Activated CD4-positive, alpha-beta memory T cell treated with anti-CD3 and anti-CD28 coated beads, Interleukin-2, amount 10 ng/mL, durations not matched to agents 7 days and 5 days (primary cell): ENCODE results near the gene USP34. TPM values are rescaled to one million over a fixed set of nuclear protein-coding genes. Genes with fewer than 3 reads are reported as not detected.

Experiments
- CTCF ChIA-PET: fragments of 350-600 bp; sonication (Branson Sonifier 250); formaldehyde crosslinking; loops from one replicate; lab custom pipeline; 2021; ENCODE audit warnings: antibody characterized with exemption, inconsistent platforms; lab: Charles Lee
- POLR2A ChIA-PET: fragments of 350-600 bp; sonication (Branson Sonifier 250); formaldehyde crosslinking; loops from one replicate; lab custom pipeline; 2021; ENCODE audit warnings: antibody characterized with exemption; lab: Charles Lee
- DNase-seq: peaks from one replicate; pipeline ENCODE4 v3.0.0-alpha.2; 2020
- H3K27ac Mint-ChIP-seq: one replicate; pipeline ENCODE4 v1.8.0; 2021; ENCODE audit warnings: mild to moderate bottlenecking, mixed read lengths
- H3K27me3 Mint-ChIP-seq: one replicate; pipeline ENCODE4 v1.8.0; 2021; ENCODE audit warnings: mixed read lengths
- H3K36me3 Mint-ChIP-seq: one replicate; pipeline ENCODE4 v1.8.0; 2021; ENCODE audit warnings: low read depth, mixed read lengths
- H3K4me1 Mint-ChIP-seq: one replicate; pipeline ENCODE4 v1.8.0; 2021; ENCODE audit warnings: mixed read lengths
- H3K4me3 Mint-ChIP-seq: one replicate; pipeline ENCODE4 v1.8.0; 2021; ENCODE audit warnings: mild to moderate bottlenecking, mixed read lengths
- H3K9me3 Mint-ChIP-seq: one replicate; pipeline ENCODE4 v1.8.0; 2021; ENCODE audit warnings: mixed read lengths
- total RNA-seq, 2 experiments: library from RNA; stranded (reverse); gene quantifications; one replicate each; pipeline ENCODE4 v1.2.3, GENCODE V29; 2021

USP34 gene
- total RNA-seq, 2 experiments from 2014 or later, result 77.5 to 79.4 TPM

GRCh38 chr2:61295981-61296380 is 174.9 kb downstream of the USP34 start:
- DNase-seq, result no peak
- Mint-ChIP-seq H3K27me3 (no peaks in the 10 kb centered on the region), H3K4me3 (no peak overlapping the region), H3K4me1 (peaks cover 11% of the 10 kb centered on the region), H3K9me3 (no peaks in the 10 kb centered on the region), H3K36me3 (peaks cover 59% of the 10 kb centered on the region), H3K27ac (no peak overlapping the region)
- CTCF ChIA-PET, result no interaction called here
- POLR2A ChIA-PET, result no interaction called here

- ChIA-PET POLR2A (no interaction called here), CTCF (no interaction called here)
- no peaks in the 10 kb centered on the region for H3K9me3 Mint-ChIP-seq
- H3K27ac Mint-ChIP-seq, result no peak overlapping the region
- no peak overlapping the region for H3K4me3 Mint-ChIP-seq
- DNase-seq, result no peak
- no peaks in the 10 kb centered on the region for H3K27me3 Mint-ChIP-seq
- H3K36me3 Mint-ChIP-seq, result peaks cover 56% of the 10 kb centered on the region
- H3K4me1 Mint-ChIP-seq, result peaks cover 15% of the 10 kb centered on the region
Measured at GRCh38 chr2:61291851-61292575, 178.9 kb downstream of the USP34 start.

GRCh38 chr2:61288070-61288841 is 182.6 kb downstream of the USP34 start:
- Mint-ChIP-seq H3K4me3 (no peak overlapping the region), H3K27ac (no peak overlapping the region), H3K9me3 (no peaks in the 10 kb centered on the region), H3K36me3 (peaks cover 41% of the 10 kb centered on the region), H3K27me3 (no peaks in the 10 kb centered on the region), H3K4me1 (peaks cover 13% of the 10 kb centered on the region)
- DNase-seq, result no peak
- POLR2A ChIA-PET, result no interaction called here
- CTCF ChIA-PET, result interaction anchor here (0.6 to 0.8 kb wide), 2 partner anchors 94 to 110 kb away, joined by 3 read pairs; no protein-coding TSS in a partner anchor

- no peaks in the 10 kb centered on the region for H3K9me3 Mint-ChIP-seq
- no peaks in the 10 kb centered on the region for H3K27me3 Mint-ChIP-seq
- no peak overlapping the region for H3K4me3 Mint-ChIP-seq
- no peak for DNase-seq
- ChIA-PET POLR2A (no interaction called here), CTCF (no interaction called here)
- no peak overlapping the region for H3K27ac Mint-ChIP-seq
- H3K36me3 Mint-ChIP-seq, result peaks cover 40% of the 10 kb centered on the region
- H3K4me1 Mint-ChIP-seq, result peaks cover 13% of the 10 kb centered on the region
Measured at GRCh38 chr2:61287254-61287653, 183.6 kb downstream of the USP34 start.

- Mint-ChIP-seq H3K36me3 (peaks cover 36% of the 10 kb centered on the region), H3K27ac (no peak overlapping the region)
Measured at GRCh38 chr2:61283443-61284160, 187.3 kb downstream of the USP34 start.

GRCh38 chr2:61282104-61282590 is 188.7 kb downstream of the USP34 start:
- no peak overlapping the region for H3K4me3 Mint-ChIP-seq
- no peaks in the 10 kb centered on the region for H3K9me3 Mint-ChIP-seq
- H3K36me3 Mint-ChIP-seq, result peaks cover 36% of the 10 kb centered on the region
- no peaks in the 10 kb centered on the region for H3K27me3 Mint-ChIP-seq
- DNase-seq, result no peak
- ChIA-PET CTCF (no interaction called here), POLR2A (no interaction called here)
- no peaks in the 10 kb centered on the region for H3K4me1 Mint-ChIP-seq
- H3K27ac Mint-ChIP-seq, result no peak overlapping the region

More at GRCh38 chr2:61283443-61284160, 187.3 kb downstream of the USP34 start:
- POLR2A ChIA-PET, result interaction anchor here (0.6 to 0.7 kb wide), 2 partner anchors 28 to 44 kb away, joined by 3 read pairs; no protein-coding TSS in a partner anchor
- no peak for DNase-seq
- no peak overlapping the region for H3K4me3 Mint-ChIP-seq
- no peaks in the 10 kb centered on the region for H3K9me3 Mint-ChIP-seq
- H3K4me1 Mint-ChIP-seq, result no peaks in the 10 kb centered on the region
- CTCF ChIA-PET, result interaction anchor here (0.6 kb wide), 1 partner anchor 198 kb away, joined by 3 read pairs; no protein-coding TSS in a partner anchor
- H3K27me3 Mint-ChIP-seq, result no peaks in the 10 kb centered on the region

- Mint-ChIP-seq H3K9me3 (no peaks in the 10 kb centered on the region), H3K27me3 (no peaks in the 10 kb centered on the region), H3K27ac (no peak overlapping the region), H3K4me3 (no peak overlapping the region), H3K4me1 (no peaks in the 10 kb centered on the region), H3K36me3 (peaks cover 39% of the 10 kb centered on the region)
- ChIA-PET CTCF (no interaction called here), POLR2A (no interaction called here)
- no peak for DNase-seq
Measured at GRCh38 chr2:61281321-61281720, 189.6 kb downstream of the USP34 start.

- CTCF ChIA-PET, result interaction anchor here (0.7 kb wide), 1 partner anchor 142 kb away, joined by 3 read pairs; no protein-coding TSS in a partner anchor
- no peaks in the 10 kb centered on the region for H3K4me1 Mint-ChIP-seq
- no peak overlapping the region for H3K4me3 Mint-ChIP-seq
- no peak for DNase-seq
- H3K9me3 Mint-ChIP-seq, result no peaks in the 10 kb centered on the region
- H3K27ac Mint-ChIP-seq, result no peak overlapping the region
- POLR2A ChIA-PET, result no interaction called here
- peaks cover 50% of the 10 kb centered on the region for H3K36me3 Mint-ChIP-seq
- H3K27me3 Mint-ChIP-seq, result no peaks in the 10 kb centered on the region
Measured at GRCh38 chr2:61277756-61278155, 193.1 kb downstream of the USP34 start.

- Mint-ChIP-seq H3K4me3 (no peak overlapping the region), H3K4me1 (no peaks in the 10 kb centered on the region), H3K27ac (no peak overlapping the region), H3K9me3 (no peaks in the 10 kb centered on the region), H3K27me3 (no peaks in the 10 kb centered on the region), H3K36me3 (peaks cover 53% of the 10 kb centered on the region)
- ChIA-PET POLR2A (interaction anchor here (1.1 kb wide), 1 partner anchor 99 kb away, joined by 3 read pairs; no protein-coding TSS in a partner anchor), CTCF (no interaction called here)
- no peak for DNase-seq
Measured at GRCh38 chr2:61275575-61276184, 195.2 kb downstream of the USP34 start.

- no peaks in the 10 kb centered on the region for H3K9me3 Mint-ChIP-seq
- peaks cover 54% of the 10 kb centered on the region for H3K36me3 Mint-ChIP-seq
- DNase-seq, result no peak
- H3K4me1 Mint-ChIP-seq, result no peaks in the 10 kb centered on the region
- ChIA-PET POLR2A (no interaction called here), CTCF (no interaction called here)
- no peak overlapping the region for H3K4me3 Mint-ChIP-seq
- H3K27me3 Mint-ChIP-seq, result no peaks in the 10 kb centered on the region
- no peak overlapping the region for H3K27ac Mint-ChIP-seq
Measured at GRCh38 chr2:61272421-61273070, 198.3 kb downstream of the USP34 start.

- Mint-ChIP-seq H3K4me3 (no peak overlapping the region), H3K27me3 (no peaks in the 10 kb centered on the region), H3K36me3 (peaks cover 51% of the 10 kb centered on the region), H3K27ac (no peak overlapping the region), H3K9me3 (no peaks in the 10 kb centered on the region), H3K4me1 (peaks cover 7% of the 10 kb centered on the region)
- CTCF ChIA-PET, result interaction anchor here (0.6 kb wide), 2 partner anchors 124 to 597 kb away, joined by 3 to 4 read pairs; no protein-coding TSS in a partner anchor
- POLR2A ChIA-PET, result no interaction called here
- no peak for DNase-seq
Measured at GRCh38 chr2:61268249-61268648, 202.6 kb downstream of the USP34 start.
